NT2/D1 (cell line): ENCODE results near the gene KRTAP4-12.
"Not testable (repeated sequence)": the region's sequence is repeated elsewhere in the genome, so short reads cannot be mapped to it uniquely, and the experiment has no call there.

ENCODE experiments used
- SUZ12 ChIP-seq: IDR thresholded peaks from 2 replicates; pipeline ENCODE4 v1.6.1; 2011; ENCODE audit not compliant: insufficient read length, insufficient read depth; ENCODE audit errors: extremely low read depth
- YY1 ChIP-seq: IDR thresholded peaks from 2 replicates; pipeline ENCODE4 v1.6.1; 2011; ENCODE audit not compliant: insufficient read length, insufficient read depth
- ZNF274 ChIP-seq: IDR thresholded peaks from 2 replicates; pipeline ENCODE4 v1.6.1; 2011; ENCODE audit warnings: mild to moderate bottlenecking, low read depth, low read length

DNA sequence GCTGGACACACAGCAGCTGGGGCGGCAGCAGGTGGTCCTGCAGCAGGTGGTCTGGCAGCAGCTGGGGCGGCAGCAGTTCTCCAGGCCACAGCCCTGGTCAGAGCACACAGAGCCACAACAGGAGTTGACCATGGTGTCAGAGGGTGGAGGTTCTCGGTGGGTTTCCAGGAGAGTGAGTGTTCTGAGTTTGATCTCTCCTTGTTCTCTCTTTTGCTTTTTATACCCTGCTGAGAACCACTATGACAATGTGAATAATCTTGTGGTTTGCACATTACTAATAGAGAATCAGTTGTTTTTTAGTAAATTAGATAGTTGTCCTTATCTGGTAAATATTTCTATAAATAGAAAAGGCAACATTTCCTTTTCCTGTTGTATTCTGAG is at the start of gene KRTAP4-12:
- not testable (repeated sequence) for TF ChIP-seq ZNF274, YY1, SUZ12
